Endothelial cell of umbilical vein (primary cell): ENCODE measurements around the gene JARID2. TPM values are rescaled to one million over a fixed set of nuclear protein-coding genes. Genes with fewer than 3 reads are reported as not detected.

Experiments used
- BruUV-seq: library from RNA; stranded (reverse); fragments of 400-500 nt; replicated peaks from 2 replicates; lab custom pipeline; 2021; lab: Mats Ljungman, UMichigan
- CTCF ChIA-PET: fragments of 300-600, 350-600 bp; sonication (Branson Sonifier 250); formaldehyde crosslinking; loops from one replicate; lab custom pipeline; 2021; ENCODE audit warnings: antibody characterized with exemption, inconsistent platforms; lab: Charles Lee
- POLR2A ChIA-PET: fragments of 300-600, 350-600 bp; sonication (Branson Sonifier 250); formaldehyde crosslinking; loops from one replicate; lab custom pipeline; 2021; ENCODE audit warnings: antibody characterized with exemption, inconsistent platforms; lab: Charles Lee
- DNase-seq: peaks from one replicate; pipeline ENCODE4 v3.0.0-alpha.2; 2011; ENCODE audit warnings: low read depth, low spot score
- FAIRE-seq: peaks from 2 replicates; lab custom pipeline; 2011; peaks lifted over from hg19 to GRCh38; lab: Jason Lieb, UNC
- H2AFZ ChIP-seq: 2 replicates; pipeline ENCODE4 v1.6.0; 2012; ENCODE audit warnings: low read depth, low read length, control low read depth, inconsistent platforms
- H3K27ac ChIP-seq: 2 replicates; pipeline ENCODE4 v1.5.1; 2011; ENCODE audit warnings: low read depth, mild to moderate bottlenecking, control low read depth, low read length, moderate library complexity; ENCODE audit not compliant: insufficient read depth
- H3K27me3 ChIP-seq, 2 experiments: 2 replicates each; pipeline versions ENCODE4 v1.6.0 to v1.6.1; 2011; ENCODE audit warnings: low read length in 2 of 2, mixed read lengths in 1 of 2; ENCODE audit not compliant: control insufficient read depth in 2 of 2, insufficient read depth in 2 of 2
- H3K36me3 ChIP-seq, 2 experiments: 2 replicates in 1 of 2; 3 replicates in 1 of 2; pipeline ENCODE4 v1.5.1; 2011; ENCODE audit warnings: low read length in 2 of 2, mild to moderate bottlenecking in 1 of 2, moderate library complexity in 1 of 2; ENCODE audit not compliant: control insufficient read depth in 2 of 2, insufficient read depth in 2 of 2; ENCODE audit errors: extremely low read depth in 1 of 2
- H3K4me1 ChIP-seq: 3 replicates; pipeline ENCODE4 v1.5.1; 2011; ENCODE audit warnings: mild to moderate bottlenecking, low read length; ENCODE audit not compliant: control insufficient read depth, insufficient read depth; ENCODE audit errors: extremely low read depth
- H3K4me2 ChIP-seq: 2 replicates; pipeline ENCODE4 v1.6.1; 2011; ENCODE audit warnings: low read length, control low read depth, mixed read lengths; ENCODE audit not compliant: insufficient read depth
- H3K4me3 ChIP-seq, 3 experiments: fragments of 200-600 bp in 1 of 3; sonication (generic), shearing (Covaris generic) in 1 of 3; replicated peaks in 1 of 3; 2 replicates each; pipeline ENCODE4 v1.5.1; 2011 to 2016; ENCODE audit warnings: control low read depth in 3 of 3, low read length in 3 of 3, mild to moderate bottlenecking in 2 of 3, inconsistent platforms in 1 of 3, low read depth in 1 of 3, moderate library complexity in 1 of 3; ENCODE audit not compliant: insufficient read depth in 1 of 3
- H3K79me2 ChIP-seq: 2 replicates; pipeline ENCODE4 v1.6.0; 2012; ENCODE audit warnings: low read length, inconsistent platforms; ENCODE audit not compliant: control insufficient read depth, insufficient read depth
- H3K9ac ChIP-seq: replicated peaks from 2 replicates; pipeline ENCODE3; 2011; ENCODE audit warnings: low read length, control low read depth; ENCODE audit not compliant: insufficient read depth; ENCODE audit errors: extremely low read depth
- H3K9me1 ChIP-seq: replicated peaks from 3 replicates; pipeline ENCODE4 v1.6.0; 2011; ENCODE audit warnings: mild to moderate bottlenecking, low read length; ENCODE audit not compliant: control insufficient read depth, insufficient read depth; ENCODE audit errors: extremely low read depth
- H3K9me3 ChIP-seq: replicated peaks from 2 replicates; pipeline ENCODE4 v1.5.1; 2012; ENCODE audit warnings: low read length, inconsistent platforms; ENCODE audit not compliant: control insufficient read depth, insufficient read depth
- H4K20me1 ChIP-seq: replicated peaks from 2 replicates; pipeline ENCODE3; 2011; ENCODE audit warnings: mild to moderate bottlenecking, low read length; ENCODE audit not compliant: control insufficient read depth, insufficient read depth; ENCODE audit errors: extremely low read depth
- EZH2 ChIP-seq: IDR thresholded peaks from 2 replicates; pipeline ENCODE4 v1.6.1; 2012; ENCODE audit warnings: borderline replicate concordance, low read depth, mild to moderate bottlenecking, moderate library complexity, low read length, inconsistent platforms; ENCODE audit not compliant: severe bottlenecking
- FOS ChIP-seq: IDR thresholded peaks from 2 replicates; pipeline ENCODE4 v1.6.1; 2011; ENCODE audit warnings: mild to moderate bottlenecking, low read length, moderate library complexity, borderline replicate concordance; ENCODE audit not compliant: insufficient read depth
- JUN ChIP-seq: IDR thresholded peaks from 2 replicates; pipeline ENCODE4 v1.6.1; 2011; ENCODE audit warnings: borderline replicate concordance, low read depth; ENCODE audit not compliant: insufficient read length, insufficient read depth
- POLR2A ChIP-seq: IDR thresholded peaks from 2 replicates; pipeline ENCODE4 v1.6.1; 2012; ENCODE audit warnings: low read depth, mild to moderate bottlenecking, control low read depth, low read length
- dilution Hi-C: fragments of 300-500 bp; cut with MboI; formaldehyde crosslinking; loops from one replicate; pipeline ENCODE4 v1.15.0; 2019; ENCODE audit warnings: low sequenced_read_pairs; ENCODE audit not compliant: extremely low pct_ligation_motif_present
- intact Hi-C: fragments of 100-400 bp; cut with micrococcal nuclease; formaldehyde crosslinking; loops from one replicate; pipeline ENCODE4 v1.10.0; 2022
- polyA plus RNA-seq, 4 experiments: library from polyadenylated mRNA; depleted of rRNA in 3 of 4; stranded (reverse) in 3 of 4; unstranded in 1 of 4; fragments of >200 nt; gene quantifications; 2 replicates each; pipeline versions ENCODE4 v1.2.1 to v1.2.3, GENCODE V29; 2011 to 2012; ENCODE audit warnings: missing spikeins in 1 of 4
- total RNA-seq: library from RNA; stranded (reverse); gene quantifications from 2 replicates; pipeline ENCODE4 v1.2.3, GENCODE V29; 2021
- TF ChIP-seq, protein P1 (sequence below), 2 donors: IDR thresholded peaks; 1 replicate in 1 of 2; 2 replicates in 1 of 2; pipeline ENCODE4 v1.5.1; 2011; ENCODE audit warnings: low read length in 2 of 2, mild to moderate bottlenecking in 2 of 2, moderate library complexity in 2 of 2, control low read depth in 1 of 2, inconsistent platforms in 1 of 2, low read depth in 1 of 2; ENCODE audit not compliant: insufficient read depth in 1 of 2; ENCODE audit errors: extremely low read depth in 1 of 2

JARID2 gene
- total and polyA plus RNA-seq, 2 donors (not counting 3 experiments of a cell fraction or from before 2014, with no cell fraction given), result 2.9 to 10.6 TPM

GRCh38 chr6:15264412-15264811 lies 18.5 kb downstream of the JARID2 start:
- POLR2A ChIA-PET, result no interaction called here
- Histone ChIP-seq H3K36me3 (no peaks in the 10 kb centered on the region), H2AFZ (no peak overlapping the region), H3K4me3 (no peak overlapping the region), H3K27me3 (no peaks in the 10 kb centered on the region), H3K9ac (no peak overlapping the region), H4K20me1 (no peaks in the 10 kb centered on the region), H3K4me2 (no peak overlapping the region), H3K9me1 (no peaks in the 10 kb centered on the region), H3K79me2 (peaks cover 2% of the 10 kb centered on the region), H3K9me3 (no peaks in the 10 kb centered on the region), H3K4me1 (peaks cover 29% of the 10 kb centered on the region), H3K27ac (no peak overlapping the region)
- BruUV-seq, result no TSS peak
- CTCF ChIA-PET, result interaction anchor here (1.0 to 3.3 kb wide), 2 partner anchors 15 to 177 kb away, joined by 3 to 15 read pairs; no protein-coding TSS in a partner anchor
- intact Hi-C loops, result no loop called here
- no peak for TF ChIP-seq EZH2
- TF ChIP-seq, protein P1, sequence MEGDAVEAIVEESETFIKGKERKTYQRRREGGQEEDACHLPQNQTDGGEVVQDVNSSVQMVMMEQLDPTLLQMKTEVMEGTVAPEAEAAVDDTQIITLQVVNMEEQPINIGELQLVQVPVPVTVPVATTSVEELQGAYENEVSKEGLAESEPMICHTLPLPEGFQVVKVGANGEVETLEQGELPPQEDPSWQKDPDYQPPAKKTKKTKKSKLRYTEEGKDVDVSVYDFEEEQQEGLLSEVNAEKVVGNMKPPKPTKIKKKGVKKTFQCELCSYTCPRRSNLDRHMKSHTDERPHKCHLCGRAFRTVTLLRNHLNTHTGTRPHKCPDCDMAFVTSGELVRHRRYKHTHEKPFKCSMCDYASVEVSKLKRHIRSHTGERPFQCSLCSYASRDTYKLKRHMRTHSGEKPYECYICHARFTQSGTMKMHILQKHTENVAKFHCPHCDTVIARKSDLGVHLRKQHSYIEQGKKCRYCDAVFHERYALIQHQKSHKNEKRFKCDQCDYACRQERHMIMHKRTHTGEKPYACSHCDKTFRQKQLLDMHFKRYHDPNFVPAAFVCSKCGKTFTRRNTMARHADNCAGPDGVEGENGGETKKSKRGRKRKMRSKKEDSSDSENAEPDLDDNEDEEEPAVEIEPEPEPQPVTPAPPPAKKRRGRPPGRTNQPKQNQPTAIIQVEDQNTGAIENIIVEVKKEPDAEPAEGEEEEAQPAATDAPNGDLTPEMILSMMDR (IDR thresholded peaks at IDR 0.05; ENCODE audit: extremely low read depth in 1 of 2, insufficient read depth in 1 of 2, low read depth in 1 of 2, low read length in 2 of 2), result no peak
- TF ChIP-seq POLR2A, result no peak
- no peak for TF ChIP-seq JUN
- no peak for TF ChIP-seq FOS
- FAIRE-seq, result no peak
- dilution Hi-C loops, result no loop called here
- no peak for DNase-seq
